Stimulated activated CD4-positive, alpha-beta T cell treated with anti-CD3 and anti-CD28 coated beads, Interleukin-2, amount 100 ng/mL, for 4 hours (primary cell): ENCODE results near the gene PTPRA.
A peak's percentile ranks its signal among the peaks of the same experiment; 100 is the strongest.

ENCODE experiments used
- DNase-seq: peaks from one replicate; pipeline ENCODE4 v3.0.0-alpha.2; 2020; ENCODE audit warnings: low read depth

Gene PTPRA

DNA sequence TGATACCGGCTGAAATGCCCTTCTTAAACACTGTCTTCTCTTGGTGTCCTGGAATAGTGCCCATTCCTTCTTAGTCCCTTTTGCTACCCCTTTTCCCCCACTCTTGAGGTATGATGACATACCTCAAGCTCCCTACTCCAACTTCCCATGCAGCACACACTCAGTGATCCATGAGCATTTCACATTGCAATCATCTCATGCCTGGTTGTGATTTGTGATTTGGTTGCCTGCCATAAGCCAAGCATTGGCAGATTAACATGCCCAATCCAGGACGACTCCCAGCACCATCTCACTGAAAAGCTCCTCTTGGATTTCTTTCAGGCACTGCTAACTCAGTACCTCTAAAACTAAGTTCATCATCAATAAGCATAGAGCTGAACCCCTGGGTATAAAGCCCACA lies 14.7 kb upstream of the PTPRA start:
- DNase-seq: no peak

DNA sequence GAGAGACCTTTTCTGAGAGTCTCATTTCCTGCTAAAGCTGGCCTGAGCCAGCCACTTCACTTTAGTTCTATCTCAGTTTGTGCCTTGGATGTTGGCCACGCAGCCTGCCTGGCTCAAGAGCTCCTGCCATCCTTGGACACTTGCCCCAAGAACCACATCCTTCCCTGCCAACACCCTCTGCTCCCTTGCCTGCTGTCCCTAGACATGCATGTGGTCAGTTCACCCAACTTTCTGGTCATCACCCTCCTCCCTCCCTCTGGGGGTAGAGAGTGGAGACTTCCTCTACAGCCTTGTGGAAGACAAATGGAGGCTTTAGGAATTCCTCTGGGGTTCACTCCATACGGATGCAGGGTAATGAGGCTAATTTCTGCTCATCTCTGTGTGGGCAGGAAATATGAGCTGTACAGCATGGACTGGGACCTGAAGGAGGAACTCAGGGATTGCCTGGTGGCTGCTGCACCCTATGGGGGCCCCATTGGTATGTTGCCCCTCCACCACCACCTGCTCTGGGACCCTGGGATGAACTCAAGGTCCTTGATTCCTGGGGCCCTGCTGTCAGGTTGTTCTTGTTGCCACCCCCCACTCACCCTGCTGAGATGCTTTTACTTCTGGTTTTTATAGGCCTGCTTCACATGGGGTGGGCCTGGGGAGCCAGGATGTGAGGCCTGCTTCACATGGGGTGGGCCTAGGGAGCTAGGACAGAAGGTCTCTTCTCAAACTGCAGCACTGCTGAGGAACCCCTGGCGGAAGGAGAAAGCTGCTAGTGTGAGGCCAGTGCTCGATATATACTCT lies 13.8 kb upstream of the PTPRA start:
- DNase-seq: no peak

DNA sequence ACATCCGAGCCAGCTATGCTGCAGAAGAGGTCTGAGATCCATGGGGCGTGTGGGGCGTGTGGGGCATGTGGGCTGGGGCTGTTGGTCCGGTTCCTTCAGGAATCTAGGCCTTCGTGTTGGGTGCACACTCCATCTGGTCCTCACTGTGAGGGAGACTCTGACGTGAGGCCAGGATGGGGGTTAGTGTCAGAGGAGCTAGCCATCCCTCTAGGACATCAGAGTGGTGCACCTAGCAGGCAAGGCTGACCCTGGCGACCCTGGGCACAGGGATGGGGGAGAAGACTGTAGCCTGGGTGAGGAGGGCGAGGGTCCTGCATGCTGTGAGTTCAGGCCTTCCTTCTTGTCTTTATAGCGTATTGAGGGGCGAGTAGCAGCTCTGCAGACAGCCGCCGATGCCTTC lies 8.7 kb upstream of the PTPRA start:
- DNase-seq: no peak

DNA sequence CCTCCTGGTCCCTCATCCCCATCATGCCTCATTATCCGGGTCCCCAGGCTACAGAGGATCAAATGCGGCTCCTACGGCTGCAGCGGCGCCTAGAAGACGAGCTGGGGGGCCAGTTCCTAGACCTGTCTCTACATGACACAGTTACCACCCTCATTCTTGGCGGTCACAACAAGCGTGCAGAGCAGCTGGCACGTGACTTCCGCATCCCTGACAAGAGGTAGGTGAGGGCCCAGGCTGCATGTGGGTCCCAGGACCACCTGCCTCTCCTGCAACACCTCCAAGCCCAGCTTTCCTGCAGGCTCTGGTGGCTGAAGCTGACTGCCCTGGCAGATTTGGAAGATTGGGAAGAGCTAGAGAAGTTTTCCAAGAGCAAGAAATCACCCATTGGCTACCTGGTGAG lies 8.2 kb upstream of the PTPRA start:
- no peak for DNase-seq

DNA sequence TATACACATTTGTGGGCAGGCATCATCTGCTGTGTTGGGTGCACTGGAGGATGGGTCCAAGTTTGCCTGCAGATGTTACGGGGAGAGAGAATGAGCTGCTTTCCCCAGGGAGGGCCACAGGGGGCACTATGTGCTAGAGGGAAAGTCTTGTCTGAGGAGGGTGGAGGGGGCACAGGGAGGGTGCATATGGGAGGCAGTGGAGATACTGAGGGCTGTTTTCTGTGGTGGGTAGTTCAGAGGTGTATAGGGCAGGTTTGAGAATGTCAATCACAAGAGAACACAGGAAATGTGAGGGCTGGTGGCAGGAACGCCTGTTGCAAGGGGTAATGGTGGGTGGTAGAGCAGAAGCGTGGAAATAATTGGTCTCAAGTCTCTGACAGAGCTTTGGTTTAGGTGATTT lies 7.7 kb upstream of the PTPRA start:
- DNase-seq: peak; percentile 55

DNA sequence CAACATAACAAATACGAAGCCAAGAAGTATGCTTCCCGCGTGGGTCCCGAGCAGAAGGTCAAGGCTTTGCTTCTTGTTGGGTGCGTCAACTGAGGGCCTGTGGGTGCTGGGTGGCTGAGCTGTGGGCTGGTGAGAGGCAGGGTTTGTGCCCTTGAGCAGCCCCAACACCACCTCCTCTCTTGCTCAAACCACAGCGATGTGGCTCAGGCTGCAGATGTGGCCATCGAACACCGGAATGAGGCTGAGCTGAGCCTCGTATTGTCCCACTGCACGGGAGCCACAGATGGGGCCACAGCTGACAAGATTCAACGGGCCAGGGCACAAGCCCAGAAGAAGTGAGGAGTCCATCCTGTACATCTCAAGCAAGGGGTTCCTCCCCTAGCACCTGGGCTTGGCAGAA lies 7.0 kb upstream of the PTPRA start:
- no peak for DNase-seq

DNA sequence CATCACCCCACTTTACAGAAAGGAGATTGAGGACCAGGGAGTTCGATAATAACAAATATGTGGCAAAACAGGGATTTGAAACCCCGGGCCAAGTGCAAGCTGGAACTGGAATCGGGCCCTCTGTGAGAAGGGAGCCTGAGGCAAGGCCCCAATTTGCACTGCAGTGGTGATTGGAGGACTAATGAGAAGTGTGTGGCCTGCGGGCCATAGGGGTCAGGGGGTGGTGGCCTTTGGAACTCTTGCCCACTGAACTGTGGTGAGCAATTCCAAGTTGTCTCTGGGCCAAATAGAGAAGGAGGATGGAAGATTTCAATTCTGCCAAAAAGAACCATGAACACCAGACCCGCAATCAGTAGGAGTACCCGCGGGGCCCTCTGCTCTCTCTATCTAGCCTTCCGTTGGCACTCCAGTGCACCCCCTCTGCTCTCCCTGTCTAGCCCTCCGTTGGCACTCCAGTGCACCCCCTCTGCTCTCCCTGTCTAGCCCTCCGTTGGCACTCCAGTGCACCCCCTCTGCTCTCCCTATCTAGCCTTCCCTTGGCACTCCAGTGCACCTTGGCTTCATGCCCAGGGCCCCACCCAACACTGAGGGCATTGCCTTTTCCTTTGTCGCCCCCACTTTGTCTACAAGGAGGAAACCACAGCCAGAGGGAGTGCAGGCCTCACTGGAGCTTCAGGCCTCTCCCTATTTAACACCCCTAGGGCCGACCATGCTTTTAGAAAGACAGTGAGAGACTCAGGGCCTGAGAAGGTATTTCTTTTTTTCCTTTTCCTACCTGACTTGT lies 6.0 kb upstream of the PTPRA start:
- DNase-seq: no peak

DNA sequence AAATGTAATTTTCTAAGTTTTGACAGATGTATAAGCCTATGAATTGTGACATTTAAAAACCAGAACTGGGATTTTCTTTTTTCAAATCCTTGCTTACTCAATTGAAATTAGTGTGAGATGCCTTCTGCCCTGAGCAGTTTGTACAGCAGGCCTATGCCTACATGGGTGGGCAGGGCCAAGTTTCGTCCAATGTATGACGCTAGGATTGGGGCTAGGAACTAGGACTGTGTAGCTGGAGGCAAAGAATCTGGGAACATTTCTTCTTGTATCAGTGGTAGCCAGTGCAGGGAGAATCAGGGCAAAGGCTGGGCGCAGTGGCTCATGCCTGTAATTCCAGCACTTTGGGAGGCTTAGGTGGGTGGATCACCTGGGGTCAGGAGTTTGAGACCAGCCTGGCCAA lies 3.9 kb upstream of the PTPRA start:
- DNase-seq: no peak

DNA sequence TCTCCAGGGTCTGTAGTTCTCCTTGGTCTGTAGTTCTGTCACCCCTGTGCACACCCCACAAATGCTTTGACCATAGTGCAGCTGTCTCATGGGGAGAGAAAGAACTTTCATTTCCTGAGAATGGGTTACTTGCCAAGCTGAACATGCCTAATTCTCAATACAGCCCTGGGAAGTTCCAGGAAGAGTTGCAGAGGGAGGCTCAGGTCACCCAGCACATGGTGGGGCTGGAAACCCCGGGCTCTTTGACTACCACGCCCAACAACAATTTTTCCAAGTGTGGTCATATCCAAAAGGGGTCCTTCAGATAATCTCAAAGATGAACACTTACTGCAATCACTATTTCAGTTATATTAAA lies 2.2 kb upstream of the PTPRA start:
- DNase-seq: no peak

DNA sequence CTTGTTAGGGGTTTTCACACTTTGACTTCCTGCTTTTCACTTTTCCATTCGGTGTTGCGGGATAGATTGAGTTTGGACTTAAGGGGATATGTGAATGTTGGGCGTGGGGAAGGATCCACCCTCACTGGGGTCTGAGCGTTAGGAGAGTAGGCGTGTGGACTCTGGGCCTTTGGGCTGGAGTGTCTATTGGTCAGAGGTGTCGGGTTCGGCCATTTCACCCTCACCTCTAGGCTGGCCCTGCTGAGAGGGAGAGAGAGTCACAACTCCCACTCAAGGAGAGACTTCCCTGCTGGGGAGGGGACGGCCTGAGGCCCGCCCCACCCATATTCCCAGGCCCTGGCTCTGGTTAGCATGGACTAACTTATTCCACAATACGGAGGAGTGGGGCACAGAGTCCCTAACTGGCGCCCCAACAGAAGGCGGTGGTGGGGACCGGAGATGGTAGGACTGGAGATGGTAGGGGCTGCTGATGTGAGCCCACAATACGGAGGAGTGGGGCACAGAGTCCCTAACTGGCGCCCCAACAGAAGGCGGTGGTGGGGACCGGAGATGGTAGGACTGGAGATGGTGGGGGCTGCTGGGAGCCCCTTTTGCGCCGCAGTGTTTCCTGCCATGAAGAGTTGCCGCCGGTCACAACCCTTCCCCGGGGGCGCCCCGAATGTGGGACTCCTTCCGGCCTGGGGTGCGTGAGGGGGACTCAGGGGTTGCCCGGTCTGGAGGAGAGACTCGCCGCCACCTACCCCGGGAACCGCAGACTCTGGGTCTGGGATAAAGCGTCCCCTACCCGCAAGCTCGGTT lies 1.4 kb upstream of the PTPRA start:
- no peak for DNase-seq

DNA sequence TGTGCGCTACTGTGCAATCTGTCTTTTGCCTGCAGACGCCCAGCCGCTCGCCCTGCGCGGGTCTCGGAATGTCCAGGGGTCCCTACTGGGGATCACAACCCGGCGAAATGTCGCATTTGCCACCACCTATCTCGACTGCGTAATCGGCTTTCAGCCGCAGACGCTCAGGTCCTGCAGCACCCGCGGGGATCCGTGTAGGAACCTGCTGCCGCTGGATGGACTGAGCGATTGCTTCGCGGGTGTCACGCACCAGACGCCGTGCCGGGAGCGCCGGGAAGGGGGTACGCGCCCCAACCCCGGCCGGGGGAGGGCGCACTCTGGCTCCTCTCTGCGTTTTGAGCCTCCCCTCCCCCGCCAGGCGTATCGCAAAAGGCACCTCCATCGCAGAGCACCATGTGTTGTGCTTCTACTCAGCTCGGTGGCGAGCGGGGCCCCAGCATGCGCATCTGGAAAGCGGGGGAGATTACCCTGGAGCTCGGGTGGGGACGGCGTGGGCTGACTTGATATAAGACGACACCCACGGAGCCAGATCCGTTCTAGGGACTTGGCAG lies 747 bp upstream of the PTPRA start:
- peak; percentile 71 for DNase-seq

DNA sequence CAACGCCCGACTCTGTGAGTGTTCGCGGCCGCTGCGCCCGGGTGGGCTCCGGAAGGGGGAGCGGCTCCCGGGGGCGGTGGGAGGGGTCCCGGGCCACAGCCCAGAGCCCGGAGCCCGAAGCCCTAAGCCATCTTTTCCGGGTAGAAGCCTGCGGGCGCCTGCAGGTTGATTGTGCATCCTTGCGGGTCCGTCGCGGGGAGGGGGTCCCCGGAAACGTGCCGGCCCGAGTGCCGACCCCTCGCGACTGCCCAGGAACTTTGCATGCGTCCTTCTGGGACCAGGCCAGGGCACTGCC lies 413 bp downstream of the PTPRA start:
- DNase-seq: peak; percentile 31

DNA sequence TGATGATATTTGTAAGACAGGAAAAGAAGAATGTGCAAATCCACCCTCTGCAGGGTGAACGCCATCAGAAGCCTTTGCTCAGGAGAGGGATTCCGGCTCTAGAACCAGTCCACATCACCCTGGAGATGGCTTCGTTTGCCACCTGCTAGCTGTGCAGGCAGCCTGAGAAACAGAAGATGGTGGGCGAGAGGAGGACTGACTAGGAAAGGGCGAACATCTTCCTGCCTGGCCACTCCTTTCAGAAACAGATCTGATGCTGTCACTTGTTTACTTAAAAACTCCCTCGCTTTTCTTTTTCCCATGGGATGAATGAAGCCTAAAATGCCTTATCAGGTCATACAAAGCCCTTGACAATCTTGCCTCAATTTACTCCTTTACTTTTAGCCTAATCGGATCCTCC lies 1.2 kb downstream of the PTPRA start:
- DNase-seq: no peak

DNA sequence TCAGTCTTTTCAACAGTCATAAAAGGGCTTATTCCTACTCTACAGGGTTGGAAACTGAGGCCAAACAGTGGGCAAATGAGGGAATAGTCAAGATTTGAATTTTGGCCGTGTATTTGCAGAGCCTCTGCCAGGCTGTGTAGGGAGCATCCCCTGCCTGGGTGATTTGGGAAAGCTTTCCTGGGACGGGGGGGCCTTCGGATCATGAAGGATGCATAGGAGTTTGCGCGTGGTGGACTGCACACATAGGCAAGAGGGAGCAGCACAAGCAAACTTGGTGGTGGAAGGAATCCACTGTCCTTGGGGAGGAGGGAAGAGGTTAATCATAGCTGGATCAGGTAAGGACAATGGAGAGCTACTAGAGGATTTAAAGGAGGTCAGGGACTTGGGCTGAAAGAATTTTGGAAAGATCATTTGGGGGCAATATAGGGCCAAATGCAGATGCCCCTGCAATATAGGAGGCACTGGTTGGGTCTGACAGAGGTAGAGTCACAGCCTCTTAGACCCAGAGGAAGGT lies 2.5 kb downstream of the PTPRA start:
- DNase-seq: no peak

DNA sequence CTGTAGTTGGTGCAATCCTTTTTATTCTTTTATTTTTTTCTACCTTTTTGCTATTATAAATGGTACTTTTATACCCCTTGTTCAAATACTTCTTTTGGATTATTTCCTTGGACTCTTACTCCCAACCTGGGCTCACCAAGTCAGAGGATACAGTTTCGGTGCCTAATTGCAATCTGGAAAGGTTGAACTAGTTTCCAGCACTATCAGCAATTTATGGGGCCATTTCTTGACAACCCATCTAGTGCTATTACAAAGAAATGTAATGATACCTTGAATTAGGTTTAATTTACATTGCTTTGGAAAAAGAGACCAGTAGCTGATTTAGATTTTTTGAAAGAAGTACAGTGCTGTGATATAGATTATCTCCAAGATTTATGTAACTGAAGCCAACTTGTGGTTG lies 5.2 kb downstream of the PTPRA start:
- DNase-seq: no peak

DNA sequence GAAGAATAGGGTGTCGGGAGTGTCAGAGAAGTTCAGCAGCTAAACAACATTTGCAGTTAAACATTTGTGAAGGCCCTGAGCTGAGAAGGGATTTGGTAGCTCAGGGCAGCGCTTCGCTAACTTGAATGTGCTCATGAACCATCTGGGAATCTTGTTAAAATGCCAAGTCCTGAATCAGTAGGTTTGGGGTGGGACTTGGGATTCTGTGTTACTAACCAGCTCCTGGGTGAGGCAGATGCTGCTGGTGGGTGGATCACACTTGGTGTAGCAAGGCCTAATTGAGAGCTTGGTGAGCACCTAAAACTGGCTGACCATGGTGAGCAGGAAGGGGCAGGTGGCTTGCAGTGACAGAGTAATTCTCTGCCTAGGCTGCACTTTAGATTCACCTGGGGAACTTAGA lies 5.9 kb downstream of the PTPRA start:
- DNase-seq: no peak

DNA sequence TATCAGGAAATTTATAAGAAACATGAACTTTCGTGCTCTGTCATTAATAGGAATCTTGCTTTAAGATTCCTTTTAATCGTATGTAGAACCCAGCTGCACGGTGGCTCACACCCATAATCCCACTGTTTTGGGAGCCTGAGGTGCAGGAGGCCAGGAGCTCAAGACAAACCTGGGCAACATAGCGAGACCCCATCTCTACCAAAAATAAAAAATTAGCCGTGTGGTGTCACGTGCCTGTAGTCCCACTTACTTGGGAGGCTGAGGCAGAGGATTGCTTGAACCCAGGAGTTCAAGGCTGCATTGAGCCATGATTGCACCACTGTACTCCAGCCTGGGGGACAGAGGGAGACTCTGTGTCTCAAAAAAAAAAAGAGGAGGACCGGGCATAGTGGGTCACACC lies 7.4 kb downstream of the PTPRA start:
- DNase-seq: no peak

DNA sequence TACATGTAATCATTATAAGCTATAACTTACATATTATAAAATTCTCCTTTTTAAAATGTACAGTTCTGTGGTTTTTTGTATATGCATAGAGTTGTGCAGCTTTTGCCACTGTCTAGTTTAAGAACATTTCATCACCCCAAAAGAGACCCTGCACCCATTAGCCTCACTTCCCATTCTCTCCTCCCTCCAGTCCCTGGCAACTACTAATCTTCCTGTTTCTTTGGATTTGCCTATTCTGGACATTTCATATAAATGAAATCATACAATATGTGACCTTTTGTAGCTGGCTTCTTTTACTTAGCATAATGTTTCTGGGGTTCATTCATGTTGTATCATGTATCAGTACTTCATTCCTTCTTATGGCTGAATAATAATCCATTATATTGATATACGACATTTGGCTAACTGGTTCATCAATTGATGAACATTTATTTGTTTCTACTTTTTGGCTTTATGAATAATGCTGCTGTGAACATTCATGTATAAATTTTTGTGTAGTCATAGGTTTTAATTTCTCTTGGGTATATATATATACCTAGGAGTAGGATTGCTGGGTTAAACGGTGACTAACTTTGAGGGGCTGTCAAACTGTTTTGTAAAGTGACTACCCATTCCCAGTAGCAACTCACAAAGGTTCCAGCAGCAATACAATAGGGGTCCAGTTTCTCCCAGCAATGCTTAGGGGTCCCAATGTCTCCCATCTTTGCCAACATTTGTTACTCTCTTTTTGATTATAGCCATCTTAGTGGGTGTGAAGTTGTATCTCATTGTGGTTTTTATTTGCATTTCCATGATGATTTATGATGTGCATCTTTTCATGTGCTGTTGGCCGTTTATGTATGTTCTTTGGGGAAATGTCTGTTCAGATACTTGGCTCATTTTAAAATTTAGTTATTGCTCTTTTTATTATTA lies 10.7 kb downstream of the PTPRA start:
- DNase-seq: no peak

DNA sequence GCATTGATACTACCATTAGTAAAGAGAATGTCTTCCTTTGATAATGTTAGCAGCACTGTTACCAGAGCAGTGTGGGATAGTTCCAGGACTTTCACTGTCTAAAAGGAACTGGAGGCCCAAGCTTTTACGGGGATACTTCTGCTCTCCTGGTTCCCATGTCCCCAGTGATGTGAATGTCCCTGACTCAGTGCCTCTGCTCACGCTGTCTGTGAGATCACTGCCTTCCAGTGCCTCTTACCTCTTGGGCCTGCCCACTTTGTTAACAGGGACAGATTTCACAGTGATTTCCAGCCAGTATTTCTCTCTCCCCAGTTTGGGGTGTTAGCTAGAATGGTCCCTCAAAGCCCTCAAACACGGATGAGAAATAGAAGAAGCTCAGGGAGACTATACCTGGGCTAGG lies 14.4 kb downstream of the PTPRA start:
- no peak for DNase-seq

DNA sequence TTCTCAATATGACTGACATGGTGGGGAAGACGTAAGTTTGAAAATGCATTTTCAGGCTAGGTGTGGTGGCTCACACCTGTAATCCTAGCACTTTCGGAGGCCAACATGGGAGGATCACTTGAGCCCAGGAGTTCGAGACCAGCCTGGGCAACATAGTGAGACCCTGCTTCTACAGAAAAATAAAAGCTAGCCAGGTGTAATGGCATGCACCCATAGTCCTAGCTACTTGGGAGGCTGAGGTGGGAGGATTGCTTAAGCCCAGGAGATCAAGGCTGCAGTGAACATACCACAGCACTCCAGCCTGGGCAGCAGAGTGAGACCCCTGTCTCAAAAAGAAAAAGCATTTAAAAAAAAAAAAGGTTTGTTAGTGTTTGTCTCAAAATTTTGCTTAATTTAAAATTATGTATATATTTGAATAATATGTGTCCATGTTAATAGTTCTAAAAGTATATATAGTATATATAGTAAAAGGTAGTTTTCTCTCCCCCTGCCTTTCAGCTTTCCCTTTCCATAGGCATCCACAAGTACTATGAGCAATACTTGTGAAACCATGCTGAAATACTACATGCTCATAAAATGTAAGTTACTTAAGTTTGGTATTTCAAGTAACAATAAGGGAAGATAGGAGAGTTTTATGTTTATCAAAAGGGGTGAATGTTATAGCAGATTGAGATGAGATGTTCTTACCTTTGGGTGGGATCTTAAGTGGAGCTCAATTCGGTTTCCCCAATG lies 15.1 kb downstream of the PTPRA start:
- no peak for DNase-seq

DNA sequence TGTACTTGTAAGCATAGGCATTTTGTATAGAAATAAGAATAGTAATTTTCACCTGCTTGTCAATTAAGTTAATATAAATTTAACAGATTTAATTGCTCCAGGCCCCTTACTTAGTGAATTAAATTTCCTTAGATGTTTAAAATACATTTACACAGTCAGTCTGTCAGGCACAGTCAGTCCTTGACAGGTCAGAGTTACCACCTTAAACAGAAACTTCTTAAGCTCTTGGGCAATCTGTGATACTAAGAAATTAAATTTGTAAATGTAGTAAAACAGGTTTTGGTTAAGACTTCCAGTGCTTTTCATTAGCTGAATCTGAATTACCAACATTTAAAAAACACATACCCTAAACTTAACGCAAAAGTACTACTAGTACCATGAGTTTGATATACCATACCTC lies 15.9 kb downstream of the PTPRA start:
- DNase-seq: no peak
